Choroid plexus epithelial cell (primary cell): ENCODE measurements around the gene FMNL2.
A peak's percentile ranks its signal among the peaks of the same experiment; 100 is the strongest.

ENCODE experiments used
- DNase-seq: peaks from one replicate; pipeline ENCODE4 v3.0.0-alpha.2; 2010; ENCODE audit warnings: low read depth
- H3K4me3 ChIP-seq: 2 replicates; pipeline ENCODE4 v1.5.1; 2011; ENCODE audit warnings: low read depth, mild to moderate bottlenecking, control low read depth, low read length, moderate library complexity
- TF ChIP-seq, protein P1 (sequence below): conservative IDR thresholded peaks from 2 replicates; pipeline ENCODE4 v1.5.1; 2011; ENCODE audit warnings: low read depth, mild to moderate bottlenecking, control low read depth, inconsistent platforms, low read length, moderate library complexity

Gene FMNL2

DNA sequence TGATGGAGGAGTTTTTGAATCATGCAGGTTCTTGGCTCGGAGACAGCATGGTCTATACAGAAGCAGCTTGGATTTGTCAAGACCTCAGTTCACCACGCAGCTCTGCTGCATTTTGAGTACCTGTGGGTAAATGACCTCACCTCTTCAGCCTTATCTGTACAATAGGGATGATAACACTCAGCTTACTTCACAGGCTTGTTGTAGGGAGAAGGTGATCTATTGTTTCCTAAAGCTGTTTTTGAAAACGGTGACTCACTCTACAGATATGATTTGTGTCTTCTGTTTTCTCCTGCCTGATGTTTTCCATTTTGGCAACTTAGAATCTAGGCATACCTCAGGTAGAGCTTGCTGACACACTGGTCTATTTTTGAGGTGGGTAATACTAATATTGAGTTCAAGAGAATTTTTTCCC is 80.3 kb downstream of the FMNL2 start:
- no peak overlapping the region for H3K4me3 ChIP-seq
- peak; percentile 30 for DNase-seq
- TF ChIP-seq, protein P1, sequence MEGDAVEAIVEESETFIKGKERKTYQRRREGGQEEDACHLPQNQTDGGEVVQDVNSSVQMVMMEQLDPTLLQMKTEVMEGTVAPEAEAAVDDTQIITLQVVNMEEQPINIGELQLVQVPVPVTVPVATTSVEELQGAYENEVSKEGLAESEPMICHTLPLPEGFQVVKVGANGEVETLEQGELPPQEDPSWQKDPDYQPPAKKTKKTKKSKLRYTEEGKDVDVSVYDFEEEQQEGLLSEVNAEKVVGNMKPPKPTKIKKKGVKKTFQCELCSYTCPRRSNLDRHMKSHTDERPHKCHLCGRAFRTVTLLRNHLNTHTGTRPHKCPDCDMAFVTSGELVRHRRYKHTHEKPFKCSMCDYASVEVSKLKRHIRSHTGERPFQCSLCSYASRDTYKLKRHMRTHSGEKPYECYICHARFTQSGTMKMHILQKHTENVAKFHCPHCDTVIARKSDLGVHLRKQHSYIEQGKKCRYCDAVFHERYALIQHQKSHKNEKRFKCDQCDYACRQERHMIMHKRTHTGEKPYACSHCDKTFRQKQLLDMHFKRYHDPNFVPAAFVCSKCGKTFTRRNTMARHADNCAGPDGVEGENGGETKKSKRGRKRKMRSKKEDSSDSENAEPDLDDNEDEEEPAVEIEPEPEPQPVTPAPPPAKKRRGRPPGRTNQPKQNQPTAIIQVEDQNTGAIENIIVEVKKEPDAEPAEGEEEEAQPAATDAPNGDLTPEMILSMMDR: no peak

- H3K4me3 ChIP-seq: no peak overlapping the region
- TF ChIP-seq, protein P1: no peak
- no peak for DNase-seq
Measured at GRCh38 chr2:152415796-152416195, 80.8 kb downstream of the FMNL2 start.

DNA sequence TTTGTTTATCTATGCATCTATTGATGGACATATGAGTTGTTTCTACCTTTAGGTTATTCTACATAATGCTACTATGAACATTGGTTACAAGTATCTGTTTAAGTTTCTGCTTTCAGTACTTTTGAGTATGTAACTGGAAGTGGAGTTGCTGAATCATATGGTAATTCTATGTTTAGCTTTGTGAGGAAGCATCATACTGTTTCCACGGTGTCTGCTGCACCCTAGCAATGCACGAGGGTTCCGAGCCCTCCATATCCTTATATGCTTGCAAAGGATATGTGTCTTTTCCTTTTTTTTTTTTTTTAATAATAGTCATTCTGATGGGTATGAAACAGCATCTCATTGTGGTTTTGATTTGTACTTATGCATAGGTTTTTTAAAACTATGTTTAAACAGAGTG is 83.7 kb downstream of the FMNL2 start:
- peak; percentile 80 for DNase-seq
- no peak overlapping the region for H3K4me3 ChIP-seq
- TF ChIP-seq, protein P1: peak; percentile 34

GRCh38 chr2:152419944-152420343 is 85.0 kb downstream of the FMNL2 start:
- TF ChIP-seq, protein P1: no peak
- no peak for DNase-seq

GRCh38 chr2:152420363-152420762 is 85.4 kb downstream of the FMNL2 start:
- no peak overlapping the region for H3K4me3 ChIP-seq
- TF ChIP-seq, protein P1: no peak

More at GRCh38 chr2:152419944-152420343, 85.0 kb downstream of the FMNL2 start:
- no peak overlapping the region for H3K4me3 ChIP-seq

DNA sequence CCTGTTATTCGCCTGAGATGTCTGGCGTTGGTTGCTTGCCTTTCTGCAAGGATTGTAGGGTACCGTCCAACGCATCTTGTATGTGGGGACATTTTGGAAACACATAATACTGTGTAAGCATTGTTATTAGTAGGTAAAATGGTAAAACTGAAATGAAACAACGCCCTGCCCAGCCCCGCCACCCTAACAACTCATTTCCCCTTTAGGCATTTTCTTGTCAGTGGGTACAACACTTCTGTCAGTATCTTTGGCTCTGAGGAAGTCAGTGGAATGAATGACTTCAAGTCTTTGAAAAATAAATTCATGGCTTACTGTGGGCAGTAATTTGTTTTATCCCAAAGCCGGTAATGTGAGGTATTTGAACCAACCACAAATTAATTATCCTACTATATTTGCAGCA is 86.0 kb downstream of the FMNL2 start:
- TF ChIP-seq, protein P1: no peak
- no peak for DNase-seq
- no peak overlapping the region for H3K4me3 ChIP-seq

More at GRCh38 chr2:152420363-152420762, 85.4 kb downstream of the FMNL2 start:
- no peak for DNase-seq

- peak; percentile 98 for DNase-seq
- no peak overlapping the region for H3K4me3 ChIP-seq
- TF ChIP-seq, protein P1: no peak
Measured at GRCh38 chr2:152421521-152422370, 86.8 kb downstream of the FMNL2 start.
